HG02571 (cell line): ENCODE data around the gene SLC6A8.

Source experiments
- ATAC-seq: cut with Tn5 transposase; IDR thresholded peaks from one replicate; pipeline ENCODE4 v1.9.1; 2021; ENCODE audit warnings: mild to moderate bottlenecking, moderate library complexity; ENCODE audit not compliant: unreplicated experiment

Gene SLC6A8

GRCh38 chrX:153687121-153688039 lies at the start of gene SLC6A8:
Gene SLC6A8, plus strand, starts transcription at chrX:153687926. Its CDS starts 649 bp downstream, at chrX:153688575.
- no peak for ATAC-seq

- ATAC-seq, result no peak
Measured at GRCh38 chrX:153638041-153638371, 49.7 kb upstream of the SLC6A8 start.

- ATAC-seq, result no peak
Measured at GRCh38 chrX:153638436-153639176, 49.1 kb upstream of the SLC6A8 start.

- no peak for ATAC-seq
Measured at GRCh38 chrX:153639177-153640044, 48.3 kb upstream of the SLC6A8 start.

GRCh38 chrX:153640045-153640686 lies 47.6 kb upstream of the SLC6A8 start:
- no peak for ATAC-seq

GRCh38 chrX:153640736-153641575 lies 46.8 kb upstream of the SLC6A8 start:
- ATAC-seq, result no peak

GRCh38 chrX:153641627-153642026 lies 46.1 kb upstream of the SLC6A8 start:
- no peak for ATAC-seq

- ATAC-seq, result no peak
Measured at GRCh38 chrX:153642051-153642654, 45.6 kb upstream of the SLC6A8 start.

GRCh38 chrX:153642655-153643430 lies 44.9 kb upstream of the SLC6A8 start:
- ATAC-seq, result no peak

- ATAC-seq, result no peak
Measured at GRCh38 chrX:153643431-153644351, 44.0 kb upstream of the SLC6A8 start.

GRCh38 chrX:153644356-153645125 lies 43.2 kb upstream of the SLC6A8 start:
- ATAC-seq, result no peak

- ATAC-seq, result no peak
Measured at GRCh38 chrX:153645151-153645550, 42.6 kb upstream of the SLC6A8 start.

- no peak for ATAC-seq
Measured at GRCh38 chrX:153645921-153646488, 41.7 kb upstream of the SLC6A8 start.

GRCh38 chrX:153646620-153647373 lies 40.9 kb upstream of the SLC6A8 start, which contains the start of gene DUSP9:
Gene DUSP9, plus strand, starts transcription at chrX:153647203. Its CDS starts 751 bp downstream, at chrX:153647954.
- no peak for ATAC-seq
